ENCODE data around the gene DMBT1. TPM values are rescaled to one million over a fixed set of nuclear protein-coding genes. Genes with fewer than 3 reads are reported as not detected.
"Not testable (repeated sequence)": the region's sequence is repeated elsewhere in the genome, so short reads cannot be mapped to it uniquely, and the experiment has no call there.

Gene DMBT1
- total RNA-seq, 1 donor from 2014 or later, result 6.5 TPM

- Mint-ChIP-seq H3K27ac (no peak overlapping the region), H3K4me3 (no peak overlapping the region), H3K4me1 (ENCODE audit: unreplicated experiment) (no peaks in the 10 kb centered on the region), H3K27me3 (peaks cover 15% of the 10 kb centered on the region), H3K36me3 (no peaks in the 10 kb centered on the region), H3K9me3 (no peaks in the 10 kb centered on the region)
- no peak for TF ChIP-seq CTCF (conservative IDR thresholded peaks at IDR 0.05)
- DNase-seq (ENCODE audit: extremely low spot score, unreplicated experiment), result no peak
These were observed 31.2 kb downstream of the DMBT1 start for GRCh38 chr10:122591736-122592135.

GRCh38 chr10:122592161-122592560, 31.6 kb downstream of the DMBT1 start:
- Mint-ChIP-seq H3K4me1 (ENCODE audit: unreplicated experiment) (no peaks in the 10 kb centered on the region), H3K36me3 (no peaks in the 10 kb centered on the region), H3K9me3 (no peaks in the 10 kb centered on the region), H3K27ac (no peak overlapping the region), H3K4me3 (no peak overlapping the region), H3K27me3 (peaks cover 15% of the 10 kb centered on the region)
- TF ChIP-seq CTCF (conservative IDR thresholded peaks at IDR 0.05), result no peak
- DNase-seq (ENCODE audit: extremely low spot score, unreplicated experiment), result no peak

- no peak for TF ChIP-seq CTCF (conservative IDR thresholded peaks at IDR 0.05)
- no peak for DNase-seq (ENCODE audit: extremely low spot score, unreplicated experiment)
- no peaks in the 10 kb centered on the region for H3K4me1 Mint-ChIP-seq (ENCODE audit: unreplicated experiment)
- H3K36me3 Mint-ChIP-seq, result no peaks in the 10 kb centered on the region
- no peak overlapping the region for H3K4me3 Mint-ChIP-seq
- peaks cover under 1% of the 10 kb centered on the region for H3K9me3 Mint-ChIP-seq
- no peak overlapping the region for H3K27ac Mint-ChIP-seq
- H3K27me3 Mint-ChIP-seq, result peaks cover 11% of the 10 kb centered on the region
These were observed 57.1 kb downstream of the DMBT1 start for GRCh38 chr10:122617476-122618270.

- Mint-ChIP-seq H3K9me3 (peaks cover 5% of the 10 kb centered on the region), H3K36me3 (no peaks in the 10 kb centered on the region), H3K27ac (no peak overlapping the region), H3K4me1 (ENCODE audit: unreplicated experiment) (no peaks in the 10 kb centered on the region), H3K27me3 (peaks cover 14% of the 10 kb centered on the region), H3K4me3 (no peak overlapping the region)
- no peak for TF ChIP-seq CTCF (conservative IDR thresholded peaks at IDR 0.05)
- DNase-seq (ENCODE audit: extremely low spot score, unreplicated experiment), result no peak
These were observed 58.1 kb downstream of the DMBT1 start for GRCh38 chr10:122618461-122619165.

- H3K4me3 Mint-ChIP-seq; H3K9me3 Mint-ChIP-seq; H3K36me3 Mint-ChIP-seq; H3K4me1 Mint-ChIP-seq (ENCODE audit: unreplicated experiment); H3K27ac Mint-ChIP-seq; DNase-seq (ENCODE audit: extremely low spot score, unreplicated experiment): not testable (repeated sequence)
- H3K27me3 Mint-ChIP-seq, result peaks cover 14% of the 10 kb centered on the region
These were observed 60.4 kb downstream of the DMBT1 start for GRCh38 chr10:122620961-122621360.

- no peak overlapping the region for H3K27ac Mint-ChIP-seq
- no peak for DNase-seq (ENCODE audit: extremely low spot score, unreplicated experiment)
- TF ChIP-seq CTCF (conservative IDR thresholded peaks at IDR 0.05), result no peak
- peaks cover 21% of the 10 kb centered on the region for H3K27me3 Mint-ChIP-seq
- H3K36me3 Mint-ChIP-seq, result no peaks in the 10 kb centered on the region
- no peak overlapping the region for H3K4me3 Mint-ChIP-seq
- H3K9me3 Mint-ChIP-seq, result peaks cover 5% of the 10 kb centered on the region
- H3K4me1 Mint-ChIP-seq (ENCODE audit: unreplicated experiment), result no peaks in the 10 kb centered on the region
These were observed 64.0 kb downstream of the DMBT1 start for GRCh38 chr10:122624546-122624945.
